ENCODE measurements around the gene STAT4. TPM values are rescaled to one million over a fixed set of nuclear protein-coding genes. Genes with fewer than 3 reads are reported as not detected.

The STAT4 gene
- polyA plus RNA-seq, 3 donors, result 5.7 to 11.7 (median 8.3) TPM

- no peak for DNase-seq (ENCODE audit: low read depth in 3 of 3, low spot score in 2 of 3)
Observed at GRCh38 chr2:191148791-191149190, 2.0 kb downstream of the STAT4 start.

- no peak for DNase-seq (ENCODE audit: low read depth in 3 of 3, low spot score in 2 of 3)
Observed at GRCh38 chr2:191148281-191148680, 2.5 kb downstream of the STAT4 start.

GRCh38 chr2:191145769-191146471, 4.9 kb downstream of the STAT4 start:
- DNase-seq (ENCODE audit: low read depth in 3 of 3, low spot score in 2 of 3), result no peak

- DNase-seq (ENCODE audit: low read depth in 3 of 3, low spot score in 2 of 3), result no peak
Observed at GRCh38 chr2:191144217-191144616, 6.6 kb downstream of the STAT4 start.

GRCh38 chr2:191143791-191144190, 7.0 kb downstream of the STAT4 start:
- DNase-seq (ENCODE audit: low read depth in 3 of 3, low spot score in 2 of 3), result no peak

- no peak for DNase-seq (ENCODE audit: low read depth in 3 of 3, low spot score in 2 of 3)
Observed at GRCh38 chr2:191128911-191129304, 21.9 kb downstream of the STAT4 start.

- DNase-seq (ENCODE audit: low read depth in 3 of 3, low spot score in 2 of 3), result no peak
Observed at GRCh38 chr2:191128172-191128910, 22.5 kb downstream of the STAT4 start.

- DNase-seq (ENCODE audit: low read depth in 3 of 3, low spot score in 2 of 3), result no peak
Observed at GRCh38 chr2:191127235-191127634, 23.6 kb downstream of the STAT4 start.

- no peak for DNase-seq (ENCODE audit: low read depth in 3 of 3, low spot score in 2 of 3)
Observed at GRCh38 chr2:191126386-191127085, 24.3 kb downstream of the STAT4 start.

GRCh38 chr2:191125646-191126045, 25.1 kb downstream of the STAT4 start:
- no peak for DNase-seq (ENCODE audit: low read depth in 3 of 3, low spot score in 2 of 3)

GRCh38 chr2:191122638-191123294, 28.0 kb downstream of the STAT4 start:
- no peak for DNase-seq (ENCODE audit: low read depth in 3 of 3, low spot score in 2 of 3)

GRCh38 chr2:191117341-191117740, 33.5 kb downstream of the STAT4 start:
- DNase-seq (ENCODE audit: low read depth in 3 of 3, low spot score in 2 of 3), result peak in 1 of 3 donors; percentile 26

- no peak for DNase-seq (ENCODE audit: low read depth in 3 of 3, low spot score in 2 of 3)
Observed at GRCh38 chr2:191115804-191116203, 35.0 kb downstream of the STAT4 start.

- DNase-seq (ENCODE audit: low read depth in 3 of 3, low spot score in 2 of 3), result no peak
Observed at GRCh38 chr2:191115391-191115790, 35.4 kb downstream of the STAT4 start.

- no peak for DNase-seq (ENCODE audit: low read depth in 3 of 3, low spot score in 2 of 3)
Observed at GRCh38 chr2:191114403-191114886, 36.3 kb downstream of the STAT4 start.

- DNase-seq (ENCODE audit: low read depth in 3 of 3, low spot score in 2 of 3), result no peak
Observed at GRCh38 chr2:191113761-191114160, 37.0 kb downstream of the STAT4 start.

GRCh38 chr2:191112448-191112901, 38.3 kb downstream of the STAT4 start:
- no peak for DNase-seq (ENCODE audit: low read depth in 3 of 3, low spot score in 2 of 3)

- DNase-seq (ENCODE audit: low read depth in 3 of 3, low spot score in 2 of 3), result no peak
Observed at GRCh38 chr2:191109888-191110287, 40.9 kb downstream of the STAT4 start.

GRCh38 chr2:191108331-191108730, 42.5 kb downstream of the STAT4 start:
- no peak for DNase-seq (ENCODE audit: low read depth in 3 of 3, low spot score in 2 of 3)

- no peak for DNase-seq (ENCODE audit: low read depth in 3 of 3, low spot score in 2 of 3)
Observed at GRCh38 chr2:191105082-191105481, 45.7 kb downstream of the STAT4 start.

- no peak for DNase-seq (ENCODE audit: low read depth in 3 of 3, low spot score in 2 of 3)
Observed at GRCh38 chr2:191103774-191104173, 47.0 kb downstream of the STAT4 start.

Measured in right renal cortex interstitium (tissue), 3 donors.